IMR-90 (cell line): ENCODE measurements around the gene SAXO1. TPM values are rescaled to one million over a fixed set of nuclear protein-coding genes. Genes with fewer than 3 reads are reported as not detected.

ENCODE experiments used
- ATAC-seq: fragments of 200-7000 bp; cut with Tn5 transposase; 2 replicates; pipeline ENCODE4 v1.9.1; 2020; ENCODE audit warnings: low read depth, mild to moderate bottlenecking, moderate library complexity
- BruUV-seq: library from RNA; stranded (reverse); fragments of 400-500 nt; replicated peaks from 2 replicates; lab custom pipeline; 2021; lab: Mats Ljungman, UMichigan
- CTCF ChIA-PET: fragments of 300-600 bp; formaldehyde crosslinking; extraction: SDS; loops from one replicate; lab custom pipeline; 2021; ENCODE audit warnings: antibody characterized with exemption; lab: Yijun Ruan, JAX
- POLR2A ChIA-PET: fragments of 300-600 bp; sonication (Branson Sonifier 250); formaldehyde crosslinking; loops from one replicate; lab custom pipeline; 2022; ENCODE audit warnings: antibody characterized with exemption; ENCODE audit not compliant: unreplicated experiment; lab: Charles Lee
- DNase-seq: peaks from one replicate; pipeline ENCODE4 v3.0.0; 2013
- H2AFZ ChIP-seq: replicated peaks from 2 replicates; pipeline ENCODE3; 2013; ENCODE audit warnings: low read length, mild to moderate bottlenecking; ENCODE audit not compliant: poor library complexity
- H2AK5ac ChIP-seq: 2 replicates; pipeline ENCODE4 v1.6.1; 2013; ENCODE audit warnings: low read depth, low read length, inconsistent platforms
- H2AK9ac ChIP-seq: replicated peaks from 2 replicates; pipeline ENCODE3; 2013; ENCODE audit warnings: mild to moderate bottlenecking, low read depth, low read length, moderate library complexity; ENCODE audit not compliant: poor library complexity
- H2BK120ac ChIP-seq: 2 replicates; pipeline ENCODE4 v1.6.1; 2013; ENCODE audit warnings: low read depth, low read length, inconsistent platforms
- H2BK15ac ChIP-seq: 3 replicates; pipeline ENCODE4 v1.6.1; 2013; ENCODE audit warnings: low read depth, low read length, inconsistent platforms
- H2BK20ac ChIP-seq: 2 replicates; pipeline ENCODE4 v1.6.1; 2013; ENCODE audit warnings: low read depth, mild to moderate bottlenecking, inconsistent platforms, low read length, moderate library complexity
- H2BK5ac ChIP-seq: 2 replicates; pipeline ENCODE4 v1.6.1; 2013; ENCODE audit warnings: mild to moderate bottlenecking, low read depth, low read length, inconsistent platforms; ENCODE audit not compliant: poor library complexity, severe bottlenecking
- H3K14ac ChIP-seq: replicated peaks from 2 replicates; pipeline ENCODE4 v1.6.1; 2013; ENCODE audit warnings: low read depth, low read length, inconsistent platforms
- H3K18ac ChIP-seq: 2 replicates; pipeline ENCODE4 v1.6.1; 2013; ENCODE audit warnings: low read depth, low read length, control low read depth
- H3K23ac ChIP-seq: 2 replicates; pipeline ENCODE4 v1.6.1; 2013; ENCODE audit warnings: low read depth, low read length, inconsistent platforms
- H3K27ac ChIP-seq: 2 replicates; pipeline ENCODE4 v1.5.1; 2013; ENCODE audit warnings: mild to moderate bottlenecking, control low read depth, low read length; ENCODE audit not compliant: insufficient read depth
- H3K27me3 ChIP-seq: 2 replicates; pipeline ENCODE4 v1.6.1; 2013; ENCODE audit warnings: low read length; ENCODE audit not compliant: control insufficient read depth, insufficient read depth
- H3K36me3 ChIP-seq: 2 replicates; pipeline ENCODE4 v1.6.1; 2013; ENCODE audit warnings: low read length, mixed read lengths; ENCODE audit not compliant: control insufficient read depth, insufficient read depth
- H3K4ac ChIP-seq: 2 replicates; pipeline ENCODE4 v1.6.1; 2013; ENCODE audit warnings: low read depth, low read length, inconsistent platforms
- H3K4me1 ChIP-seq: 2 replicates; pipeline ENCODE4 v1.6.1; 2013; ENCODE audit warnings: low read length, mixed read lengths; ENCODE audit not compliant: control insufficient read depth, insufficient read depth
- H3K4me2 ChIP-seq: 2 replicates; pipeline ENCODE4 v1.6.1; 2013; ENCODE audit warnings: low read depth, mild to moderate bottlenecking, control low read depth, low read length, moderate library complexity
- H3K4me3 ChIP-seq: 2 replicates; pipeline ENCODE4 v1.5.1; 2013; ENCODE audit warnings: low read depth, mild to moderate bottlenecking, control low read depth, low read length, moderate library complexity; ENCODE audit not compliant: insufficient read depth
- H3K56ac ChIP-seq: 2 replicates; pipeline ENCODE4 v1.6.1; 2013; ENCODE audit warnings: low read length, inconsistent platforms; ENCODE audit not compliant: insufficient read depth; ENCODE audit errors: extremely low read depth
- H3K79me1 ChIP-seq, 2 experiments: 2 replicates each; pipeline ENCODE4 v1.6.1; 2013; ENCODE audit warnings: low read length in 2 of 2, inconsistent platforms in 1 of 2, low read depth in 1 of 2
- H3K9ac ChIP-seq: 2 replicates; pipeline ENCODE4 v1.6.1; 2013; ENCODE audit warnings: low read depth, low read length, control low read depth
- H3K9me1 ChIP-seq: 2 replicates; pipeline ENCODE4 v1.6.1; 2013; ENCODE audit warnings: low read length, inconsistent platforms; ENCODE audit not compliant: insufficient read depth
- H3K9me3 ChIP-seq: 2 replicates; pipeline ENCODE4 v1.6.1; 2013; ENCODE audit warnings: low read length; ENCODE audit not compliant: control insufficient read depth, insufficient read depth
- H4K20me1 ChIP-seq: 2 replicates; pipeline ENCODE4 v1.6.1; 2013; ENCODE audit warnings: low read length, inconsistent platforms; ENCODE audit not compliant: insufficient read depth
- H4K5ac ChIP-seq: 2 replicates; pipeline ENCODE4 v1.6.1; 2013; ENCODE audit warnings: mild to moderate bottlenecking, low read depth, low read length, control low read depth
- H4K8ac ChIP-seq, 2 experiments: 2 replicates each; pipeline ENCODE4 v1.6.1; 2013; ENCODE audit warnings: low read depth in 2 of 2, low read length in 2 of 2, control low read depth in 1 of 2, inconsistent platforms in 1 of 2
- H4K91ac ChIP-seq: 2 replicates; pipeline ENCODE4 v1.6.1; 2013; ENCODE audit warnings: low read depth, low read length, inconsistent platforms; ENCODE audit not compliant: insufficient read depth
- CEBPB ChIP-seq: IDR thresholded peaks from 2 replicates; pipeline ENCODE4 v1.6.1; 2012; ENCODE audit warnings: low read depth, low read length, improper control_type of control experiment
- MAFK ChIP-seq: IDR thresholded peaks from 2 replicates; pipeline ENCODE4 v1.6.1; 2012; ENCODE audit warnings: low read depth, low read length, improper control_type of control experiment
- WGBS, 2 experiments: methylation state at CpG; one replicate each; pipeline versions ENCODE4 v1.1.5 to v1.1.7; 2013; ENCODE audit warnings: missing lambda C conversion rate in 2 of 2; ENCODE audit not compliant: insufficient read length in 1 of 2; ENCODE audit errors: extremely low coverage in 2 of 2; 5-methylcytosine and 5-hydroxymethylcytosine counted together
- dilution Hi-C: fragments of 300-500 bp; cut with HindIII; formaldehyde crosslinking; loops from one replicate; pipeline ENCODE4 v1.14.3; 2018; ENCODE audit warnings: low sequenced_read_pairs; ENCODE audit not compliant: unreplicated experiment
- in situ Hi-C: fragments of 300-500 bp; cut with MboI; formaldehyde crosslinking; loops from 3 replicates; pipeline ENCODE4 v1.14.3; 2019; ENCODE audit warnings: low sequenced_read_pairs, inconsistent platforms, mixed read lengths
- intact Hi-C: fragments of 100-400 bp; cut with micrococcal nuclease; formaldehyde crosslinking; loops from 2 replicates; pipeline ENCODE4 v1.10.0; 2022
- polyA plus RNA-seq, 3 experiments: library from polyadenylated mRNA; depleted of rRNA; stranded (reverse); fragments of >200 nt; gene quantifications; 2 replicates each; pipeline ENCODE4 v1.2.3, GENCODE V29; 2012; ENCODE audit warnings: low replicate concordance in 1 of 3
- total RNA-seq: library from RNA; depleted of rRNA; stranded (reverse); fragments of >200 nt; gene quantifications from 2 replicates; pipeline ENCODE4 v1.2.3, GENCODE V29; 2012

SAXO1 gene
- total and polyA plus RNA-seq, 2 of the 4 experiments (the other 2 are of a cell fraction): not detected

- Histone ChIP-seq H3K9me3 (peaks cover 10% of the 10 kb centered on the region), H2BK20ac (no peak overlapping the region), H3K4me1 (no peaks in the 10 kb centered on the region), H3K23ac (no peak overlapping the region), H2BK5ac (no peak overlapping the region), H4K8ac (no peak overlapping the region), H4K91ac (no peak overlapping the region), H3K27ac (no peak overlapping the region), H2AK9ac (no peak overlapping the region), H4K5ac (no peak overlapping the region), H2AFZ (no peak overlapping the region), H4K20me1 (no peaks in the 10 kb centered on the region), H3K36me3 (no peaks in the 10 kb centered on the region), H2AK5ac (no peak overlapping the region), H3K27me3 (no peaks in the 10 kb centered on the region), H2BK15ac (no peak overlapping the region), H3K18ac (no peak overlapping the region), H3K4me2 (no peak overlapping the region), H3K14ac (no peak overlapping the region), H3K56ac (no peak overlapping the region), H2BK120ac (no peak overlapping the region), H3K9ac (no peak overlapping the region), H3K4me3 (no peak overlapping the region), H3K9me1 (no peaks in the 10 kb centered on the region), H3K79me1 (no peaks in the 10 kb centered on the region), H3K4ac (no peak overlapping the region)
- DNase-seq (no peak), ATAC-seq (no peak)
- CTCF ChIA-PET: no interaction called here
- intact Hi-C loops: no loop called here
- BruUV-seq: no TSS peak
- TF ChIP-seq MAFK (no peak), CEBPB (peak; percentile 43; the same call in 1 of the 2 replicates)
- dilution Hi-C loops: no loop called here
- in situ Hi-C loops: no loop called here
- 60% methylated on average over 1 of the region's 2 CpGs; no CpG with 5 or more reads in 1 of the 2 experiments for WGBS, 2 experiments
- POLR2A ChIA-PET: interaction anchor here (0.6 kb wide), 1 partner anchor 352 kb away, joined by 4 read pairs; no protein-coding TSS in a partner anchor
Observed at GRCh38 chr9:18896531-18897179, 136.4 kb downstream of the SAXO1 start.
